ENCODE measurements around the gene ITGB2. TPM values are rescaled to one million over a fixed set of nuclear protein-coding genes. Genes with fewer than 3 reads are reported as not detected.

The ITGB2 gene
- total RNA-seq, 6 donors from 2014 or later = 73.1 to 435 (median 149) TPM

DNA sequence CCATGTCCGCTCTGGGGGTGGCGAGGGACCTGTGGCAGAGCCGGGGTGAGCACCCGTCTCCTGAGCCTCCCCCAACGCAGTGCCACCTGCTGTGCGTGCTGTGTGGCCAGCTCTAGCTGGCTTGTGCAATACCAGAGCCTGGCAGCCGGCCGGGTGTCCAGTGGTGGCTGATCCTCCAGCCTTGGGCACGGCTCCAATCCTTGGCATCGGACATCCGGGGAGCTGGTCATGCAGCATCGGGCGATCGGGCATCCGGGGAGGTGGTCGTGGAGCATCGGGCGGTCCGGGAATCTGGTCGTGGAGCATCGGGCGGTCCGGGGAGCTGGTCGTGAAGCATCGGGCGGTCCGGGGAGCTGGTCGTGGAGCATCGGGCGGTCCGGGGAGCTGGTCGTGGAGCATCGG, 27.2 kb upstream of the ITGB2 start:
- peaks cover 5 to 11% (median 7%) of the 10 kb centered on the region in 4 donors for H3K4me1 ChIP-seq
- H3K27ac ChIP-seq = no peak overlapping the region
- DNase-seq (no peak), ATAC-seq (ENCODE audit: low FRiP score in 2 of 2) (no peak)
- H3K9me3 ChIP-seq = no peaks in the 10 kb centered on the region
- WGBS, 2 donors = 85 to 90% methylated on average over 27 to 29 of the region's 33 CpGs
- no peak overlapping the region for H3K4me3 ChIP-seq
- H3K27me3 ChIP-seq = no peaks in the 10 kb centered on the region
- H3K36me3 ChIP-seq = peaks cover 0 to 47% (median 27%) of the 10 kb centered on the region in 4 donors
- no peak for TF ChIP-seq EP300 (IDR thresholded peaks at IDR 0.05)
- TF ChIP-seq, protein P1, sequence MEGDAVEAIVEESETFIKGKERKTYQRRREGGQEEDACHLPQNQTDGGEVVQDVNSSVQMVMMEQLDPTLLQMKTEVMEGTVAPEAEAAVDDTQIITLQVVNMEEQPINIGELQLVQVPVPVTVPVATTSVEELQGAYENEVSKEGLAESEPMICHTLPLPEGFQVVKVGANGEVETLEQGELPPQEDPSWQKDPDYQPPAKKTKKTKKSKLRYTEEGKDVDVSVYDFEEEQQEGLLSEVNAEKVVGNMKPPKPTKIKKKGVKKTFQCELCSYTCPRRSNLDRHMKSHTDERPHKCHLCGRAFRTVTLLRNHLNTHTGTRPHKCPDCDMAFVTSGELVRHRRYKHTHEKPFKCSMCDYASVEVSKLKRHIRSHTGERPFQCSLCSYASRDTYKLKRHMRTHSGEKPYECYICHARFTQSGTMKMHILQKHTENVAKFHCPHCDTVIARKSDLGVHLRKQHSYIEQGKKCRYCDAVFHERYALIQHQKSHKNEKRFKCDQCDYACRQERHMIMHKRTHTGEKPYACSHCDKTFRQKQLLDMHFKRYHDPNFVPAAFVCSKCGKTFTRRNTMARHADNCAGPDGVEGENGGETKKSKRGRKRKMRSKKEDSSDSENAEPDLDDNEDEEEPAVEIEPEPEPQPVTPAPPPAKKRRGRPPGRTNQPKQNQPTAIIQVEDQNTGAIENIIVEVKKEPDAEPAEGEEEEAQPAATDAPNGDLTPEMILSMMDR (IDR thresholded peaks at IDR 0.05) = no peak
- TF ChIP-seq POLR2AphosphoS5 (IDR thresholded peaks at IDR 0.05) = no peak
- no peak for TF ChIP-seq POLR2A (IDR thresholded peaks at IDR 0.05)

DNA sequence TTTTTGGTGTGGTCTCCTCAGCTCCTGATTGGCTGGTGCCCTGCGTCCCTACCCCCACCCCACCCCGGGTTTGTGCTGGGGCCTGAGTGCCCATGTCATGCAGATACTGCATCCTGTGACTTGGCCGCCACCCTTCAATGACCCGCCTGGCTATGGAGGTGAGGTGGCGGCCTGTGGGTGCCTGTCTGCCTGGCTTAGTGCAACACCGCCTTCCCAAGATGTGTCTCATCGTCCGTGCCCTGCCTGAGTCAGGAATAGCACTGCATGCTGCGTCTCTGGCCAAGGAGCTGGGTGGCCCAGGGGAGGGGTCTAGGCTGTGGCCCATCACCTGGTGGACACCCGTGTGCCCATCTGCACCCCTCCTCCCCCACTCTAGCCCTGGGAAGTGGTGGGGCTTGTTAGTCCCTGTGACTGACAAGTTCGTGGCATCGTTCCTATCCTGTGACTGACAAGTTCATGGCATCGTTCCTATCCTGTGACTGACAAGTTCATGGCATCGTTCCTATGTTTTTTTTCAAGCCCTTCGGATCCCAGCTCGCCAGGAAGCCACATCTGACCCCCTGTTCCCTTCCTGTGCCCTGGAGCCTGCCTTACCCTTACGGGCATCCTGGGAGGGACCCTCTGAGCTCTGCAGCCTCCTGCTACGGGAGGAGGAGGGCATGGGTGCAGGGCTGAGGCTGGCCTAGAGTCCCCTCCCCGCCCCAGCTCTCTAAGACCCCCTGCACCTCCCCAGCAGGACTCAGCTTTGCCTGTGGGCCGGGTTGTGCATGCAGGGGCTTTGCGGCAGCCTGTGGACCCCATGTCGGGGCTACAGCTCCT, 26.6 kb upstream of the ITGB2 start:
- peaks cover 9% of the 10 kb centered on the region in 4 donors for H3K4me1 ChIP-seq
- no peak for TF ChIP-seq POLR2AphosphoS5 (IDR thresholded peaks at IDR 0.05)
- TF ChIP-seq, protein P1 (IDR thresholded peaks at IDR 0.05) = no peak
- no peak for TF ChIP-seq POLR2A (IDR thresholded peaks at IDR 0.05)
- no peak for TF ChIP-seq EP300 (IDR thresholded peaks at IDR 0.05)
- H3K9me3 ChIP-seq = no peaks in the 10 kb centered on the region
- H3K4me3 ChIP-seq = no peak overlapping the region
- ATAC-seq (ENCODE audit: low FRiP score in 2 of 2) = no peak
- H3K27me3 ChIP-seq = no peaks in the 10 kb centered on the region
- DNase-seq = no peak
- H3K36me3 ChIP-seq = peaks cover 0 to 47% (median 27%) of the 10 kb centered on the region in 4 donors
- WGBS, 2 donors = 76 to 82% methylated on average over 12 to 19 of the region's 22 CpGs
- H3K27ac ChIP-seq = no peak overlapping the region

DNA sequence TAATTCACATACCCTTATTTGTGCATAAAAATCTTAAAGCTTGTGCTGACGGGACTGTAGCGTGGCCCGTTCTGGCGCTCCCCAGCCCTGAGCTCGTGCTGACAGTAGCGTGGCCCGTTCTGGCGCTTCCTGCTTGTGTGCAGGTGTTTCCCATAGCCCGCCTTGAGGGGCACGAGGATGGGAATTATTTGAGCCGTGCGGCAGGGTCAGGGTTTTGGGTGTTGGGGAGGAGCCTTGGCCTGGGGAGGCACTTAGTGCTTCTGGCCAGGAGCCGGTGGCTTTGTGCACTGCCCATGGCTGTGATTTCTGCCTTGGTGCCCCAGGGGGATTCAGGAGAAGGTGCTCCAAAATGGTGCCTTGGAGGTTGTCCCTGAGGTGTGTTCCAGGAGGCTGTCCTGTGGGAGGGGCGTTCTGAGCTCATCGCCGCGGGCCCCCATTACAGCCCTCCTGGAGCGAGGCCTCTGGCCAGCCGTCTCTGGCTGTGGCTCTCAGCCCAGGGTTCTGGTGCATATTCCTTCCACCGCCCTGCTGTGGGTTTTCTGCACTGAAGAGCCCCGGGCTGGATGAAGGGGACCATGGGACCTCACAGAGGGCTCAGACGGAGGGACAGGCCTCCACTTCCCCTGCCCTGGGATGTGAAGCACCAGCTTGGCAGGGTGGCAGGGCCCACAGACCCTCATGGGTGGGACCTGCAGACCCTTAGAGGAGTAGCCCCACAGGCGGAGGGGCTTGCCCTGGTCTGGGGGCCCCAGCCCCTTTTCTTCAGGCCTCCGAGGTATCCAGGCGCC, 25.7 kb upstream of the ITGB2 start:
- ATAC-seq (ENCODE audit: low FRiP score in 2 of 2) (no peak), DNase-seq (no peak)
- Histone ChIP-seq H3K4me3 (no peak overlapping the region), H3K27ac (no peak overlapping the region), H3K9me3 (no peaks in the 10 kb centered on the region), H3K4me1 (peaks cover 11 to 17% (median 12%) of the 10 kb centered on the region in 4 donors), H3K27me3 (no peaks in the 10 kb centered on the region), H3K36me3 (peaks cover 0 to 45% (median 24%) of the 10 kb centered on the region in 4 donors)
- TF ChIP-seq POLR2A (IDR thresholded peaks at IDR 0.05) = no peak
- TF ChIP-seq, protein P1 (IDR thresholded peaks at IDR 0.05) = no peak
- no peak for TF ChIP-seq EP300 (IDR thresholded peaks at IDR 0.05)
- TF ChIP-seq POLR2AphosphoS5 (IDR thresholded peaks at IDR 0.05) = no peak
- 85 to 90% methylated on average over 24 of the region's 25 CpGs for WGBS, 2 donors

DNA sequence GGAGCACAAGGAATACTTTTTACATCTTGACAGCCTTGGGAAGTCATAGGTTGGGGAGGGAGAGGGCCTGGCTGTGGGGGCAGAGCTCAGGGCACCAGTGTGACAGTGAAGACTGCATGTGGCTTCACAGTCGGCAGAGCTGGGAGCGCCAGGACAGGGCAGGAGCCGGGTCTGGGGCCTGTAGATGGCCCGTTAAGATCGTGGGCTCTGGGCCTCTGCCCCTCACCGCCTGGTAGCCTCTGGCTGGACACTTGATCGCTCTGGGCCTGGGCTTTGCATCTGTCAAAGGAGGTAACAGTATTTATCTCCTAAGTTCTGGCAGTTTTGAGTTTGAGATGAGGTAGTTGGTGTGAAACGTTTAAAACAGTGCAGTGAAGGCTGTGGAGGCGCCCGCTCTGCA, 23.9 kb upstream of the ITGB2 start:
- H3K4me3 ChIP-seq = no peak overlapping the region
- whole genome bisulfite sequencing, 2 donors = 92 to 97% methylated on average over 4 to 9 of the region's 10 CpGs
- no peak for TF ChIP-seq EP300 (IDR thresholded peaks at IDR 0.05)
- TF ChIP-seq POLR2AphosphoS5 (IDR thresholded peaks at IDR 0.05) = no peak
- no peak for TF ChIP-seq POLR2A (IDR thresholded peaks at IDR 0.05)
- TF ChIP-seq, protein P1 (IDR thresholded peaks at IDR 0.05) = no peak
- H3K9me3 ChIP-seq = no peaks in the 10 kb centered on the region
- H3K36me3 ChIP-seq = peaks cover 0 to 41% (median 22%) of the 10 kb centered on the region in 4 donors
- ATAC-seq (ENCODE audit: low FRiP score in 2 of 2) (no peak), DNase-seq (no peak)
- no peak overlapping the region for H3K27ac ChIP-seq
- H3K27me3 ChIP-seq = no peaks in the 10 kb centered on the region
- H3K4me1 ChIP-seq = peaks cover 14 to 29% (median 18%) of the 10 kb centered on the region in 4 donors
